Measurements from ENCODE around the gene COL13A1. TPM values are rescaled to one million over a fixed set of nuclear protein-coding genes. Genes with fewer than 3 reads are reported as not detected.

The COL13A1 gene
- total RNA-seq, 4 donors from 2014 or later = 1.2 to 6.8 (median 3.9) TPM

GRCh38 chr10:69958556-69958902 lies 156.8 kb downstream of the COL13A1 start:
- no peaks in the 10 kb centered on the region for H3K9me3 ChIP-seq
- peaks cover under 1% of the 10 kb centered on the region for H3K27me3 ChIP-seq
- ATAC-seq = no peak
- no peak for TF ChIP-seq EP300 (IDR thresholded peaks at IDR 0.05)
- no peak for TF ChIP-seq CTCF (IDR thresholded peaks at IDR 0.05)
- TF ChIP-seq POLR2A (IDR thresholded peaks at IDR 0.05) = no peak
- TF ChIP-seq POLR2AphosphoS5 (IDR thresholded peaks at IDR 0.05) = no peak
- H3K36me3 ChIP-seq = no peaks in the 10 kb centered on the region
- H3K4me3 ChIP-seq = no peak overlapping the region
- H3K27ac ChIP-seq = no peak overlapping the region
- no peaks in the 10 kb centered on the region for H3K4me1 ChIP-seq

GRCh38 chr10:69959911-69960310 lies 158.2 kb downstream of the COL13A1 start:
- TF ChIP-seq CTCF (IDR thresholded peaks at IDR 0.05) (no peak), POLR2A (IDR thresholded peaks at IDR 0.05) (no peak), POLR2AphosphoS5 (IDR thresholded peaks at IDR 0.05) (no peak), EP300 (IDR thresholded peaks at IDR 0.05) (no peak)
- Histone ChIP-seq H3K36me3 (no peaks in the 10 kb centered on the region), H3K27me3 (peaks cover 13% of the 10 kb centered on the region), H3K9me3 (no peaks in the 10 kb centered on the region), H3K4me3 (no peak overlapping the region), H3K27ac (no peak overlapping the region), H3K4me1 (no peaks in the 10 kb centered on the region)
- ATAC-seq = no peak
- 72 to 77% methylated on average over 2 to 4 of the region's 8 CpGs for WGBS, 2 donors (ENCODE audit: low coverage in 1 of 2)

GRCh38 chr10:69960606-69960987 lies 158.9 kb downstream of the COL13A1 start:
- no peaks in the 10 kb centered on the region for H3K36me3 ChIP-seq
- H3K9me3 ChIP-seq = no peaks in the 10 kb centered on the region
- no peak overlapping the region for H3K27ac ChIP-seq
- H3K27me3 ChIP-seq = peaks cover 13% of the 10 kb centered on the region
- no peaks in the 10 kb centered on the region for H3K4me1 ChIP-seq
- H3K4me3 ChIP-seq = no peak overlapping the region
- WGBS, 2 donors (ENCODE audit: low coverage in 1 of 2) = 65 to 100% methylated on average over 1 to 3 of the region's 4 CpGs
- ATAC-seq = no peak
- TF ChIP-seq POLR2AphosphoS5 (IDR thresholded peaks at IDR 0.05) (no peak), POLR2A (IDR thresholded peaks at IDR 0.05) (no peak), CTCF (IDR thresholded peaks at IDR 0.05) (no peak), EP300 (IDR thresholded peaks at IDR 0.05) (no peak)

- H3K4me3 ChIP-seq = no peak overlapping the region
- no peaks in the 10 kb centered on the region for H3K4me1 ChIP-seq
- ATAC-seq = no peak
- peaks cover 13% of the 10 kb centered on the region for H3K27me3 ChIP-seq
- TF ChIP-seq EP300 (IDR thresholded peaks at IDR 0.05) (no peak), POLR2AphosphoS5 (IDR thresholded peaks at IDR 0.05) (no peak)
- H3K27ac ChIP-seq = no peak overlapping the region
- H3K36me3 ChIP-seq = no peaks in the 10 kb centered on the region
- WGBS, 2 donors (ENCODE audit: low coverage in 1 of 2) = 40 to 61% methylated on average over 3 to 4 of the region's 12 CpGs
- no peaks in the 10 kb centered on the region for H3K9me3 ChIP-seq
These were observed 159.5 kb downstream of the COL13A1 start for GRCh38 chr10:69960988-69961880.

- no peak overlapping the region for H3K4me3 ChIP-seq
- WGBS, 2 donors (ENCODE audit: low coverage in 1 of 2) = 85 to 87% methylated on average over 5 to 7 of the region's 17 CpGs
- TF ChIP-seq CTCF (IDR thresholded peaks at IDR 0.05) (no peak), POLR2AphosphoS5 (IDR thresholded peaks at IDR 0.05) (no peak), POLR2A (IDR thresholded peaks at IDR 0.05) (no peak), EP300 (IDR thresholded peaks at IDR 0.05) (no peak)
- no peak overlapping the region for H3K27ac ChIP-seq
- H3K36me3 ChIP-seq = no peaks in the 10 kb centered on the region
- no peaks in the 10 kb centered on the region for H3K9me3 ChIP-seq
- H3K4me1 ChIP-seq = no peaks in the 10 kb centered on the region
- H3K27me3 ChIP-seq = peaks cover 13% of the 10 kb centered on the region
- ATAC-seq = no peak
These were observed 160.4 kb downstream of the COL13A1 start for GRCh38 chr10:69961881-69962745.
